HEK293 (cell line): ENCODE data around the gene HELLS.
"Not testable (repeated sequence)": the region's sequence is repeated elsewhere in the genome, so short reads cannot be mapped to it uniquely, and the experiment has no call there.

Experiments
- CTCF ChIA-PET: fragments of 350-600 bp; formaldehyde crosslinking; extraction: SDS; loops from one replicate; lab custom pipeline; 2021; ENCODE audit warnings: antibody characterized with exemption; lab: Yijun Ruan, JAX
- POLR2A ChIA-PET: fragments of 300-600 bp; formaldehyde crosslinking; extraction: SDS; loops from one replicate; lab custom pipeline; 2020; ENCODE audit warnings: antibody characterized with exemption, inconsistent platforms; lab: Yijun Ruan, JAX
- H3K27ac ChIP-seq: fragments of 200-500 bp; sonication (Bioruptor generic); 2 replicates; pipeline ENCODE4 v1.5.1; 2014; ENCODE audit warnings: low read depth, low read length, control low read depth, inconsistent platforms; ENCODE audit errors: extremely low read depth
- H3K36me3 ChIP-seq, 2 experiments: fragments of 200-500 bp in 1 of 2; sonication (Bioruptor generic) in 1 of 2; 1 replicate in 1 of 2; 2 replicates in 1 of 2; pipeline ENCODE4 v1.5.1; 2014 to 2017; ENCODE audit warnings: inconsistent platforms in 2 of 2, low read length in 2 of 2; ENCODE audit not compliant: control insufficient read depth in 2 of 2, insufficient read depth in 1 of 2
- H3K4me1 ChIP-seq: fragments of 200-500 bp; sonication (Bioruptor generic); 2 replicates; pipeline ENCODE4 v1.5.1; 2014; ENCODE audit warnings: mild to moderate bottlenecking, low read length, inconsistent platforms; ENCODE audit not compliant: control insufficient read depth, insufficient read depth
- H3K4me3 ChIP-seq: 2 replicates; pipeline ENCODE4 v1.5.1; 2011; ENCODE audit warnings: low read depth, mild to moderate bottlenecking, control low read depth, low read length, moderate library complexity
- H3K9me3 ChIP-seq: fragments of 200-500 bp; sonication (Bioruptor generic); 2 replicates; pipeline ENCODE4 v1.5.1; 2014; ENCODE audit warnings: low read depth, low read length, inconsistent platforms; ENCODE audit not compliant: control insufficient read depth, insufficient read depth
- GLI4 ChIP-seq: fragments of 450-650 bp; formaldehyde crosslinking; IDR thresholded peaks from 2 replicates; pipeline ENCODE4 v1.5.1; 2016; ENCODE audit warnings: missing biosample characterization, missing genetic modification characterization
- KLF16 ChIP-seq: fragments of 450-650 bp; formaldehyde crosslinking; IDR thresholded peaks from 2 replicates; pipeline ENCODE4 v1.5.1; 2017; ENCODE audit warnings: missing biosample characterization, missing genetic modification characterization
- TCF7L2 ChIP-seq: IDR thresholded peaks from 2 replicates; pipeline ENCODE4 v1.6.1; 2011; ENCODE audit warnings: low read depth, mild to moderate bottlenecking, inconsistent platforms, low read length, moderate library complexity, borderline replicate concordance
- WT1 ChIP-seq: fragments of 450-650 bp; formaldehyde crosslinking; IDR thresholded peaks from 2 replicates; pipeline ENCODE4 v1.5.1; 2016; ENCODE audit warnings: missing biosample characterization, missing genetic modification characterization
- YY1 ChIP-seq: fragments of 450-650 bp; formaldehyde crosslinking; IDR thresholded peaks from 2 replicates; pipeline ENCODE4 v1.5.1; 2018; ENCODE audit warnings: missing biosample characterization, missing genetic modification characterization
- ZBTB48 ChIP-seq: fragments of 450-650 bp; formaldehyde crosslinking; IDR thresholded peaks from 2 replicates; pipeline ENCODE4 v1.5.1; 2016; ENCODE audit warnings: missing biosample characterization, missing genetic modification characterization
- ZBTB8A ChIP-seq: fragments of 450-650 bp; formaldehyde crosslinking; IDR thresholded peaks from 2 replicates; pipeline ENCODE4 v1.5.1; 2016; ENCODE audit warnings: missing biosample characterization, missing genetic modification characterization
- ZFP3 ChIP-seq: fragments of 450-650 bp; formaldehyde crosslinking; IDR thresholded peaks from 2 replicates; pipeline ENCODE4 v1.5.1; 2016; ENCODE audit warnings: low read depth, missing biosample characterization, missing genetic modification characterization
- ZFP41 ChIP-seq: fragments of 450-650 bp; formaldehyde crosslinking; IDR thresholded peaks from 2 replicates; pipeline ENCODE4 v1.5.1; 2016; ENCODE audit warnings: missing biosample characterization, missing genetic modification characterization, borderline replicate concordance
- ZNF121 ChIP-seq: fragments of 450-650 bp; formaldehyde crosslinking; IDR thresholded peaks from 2 replicates; pipeline ENCODE4 v1.5.1; 2016; ENCODE audit warnings: missing biosample characterization, missing genetic modification characterization
- ZNF155 ChIP-seq: fragments of 450-650 bp; formaldehyde crosslinking; IDR thresholded peaks from 2 replicates; pipeline ENCODE4 v1.5.1; 2016; ENCODE audit warnings: missing biosample characterization, missing genetic modification characterization
- ZNF169 ChIP-seq: fragments of 450-650 bp; formaldehyde crosslinking; IDR thresholded peaks from 2 replicates; pipeline ENCODE4 v1.5.1; 2016; ENCODE audit warnings: missing biosample characterization, missing genetic modification characterization
- ZNF239 ChIP-seq: fragments of 450-650 bp; formaldehyde crosslinking; IDR thresholded peaks from 2 replicates; pipeline ENCODE4 v1.5.1; 2016; ENCODE audit warnings: missing biosample characterization, missing genetic modification characterization
- ZNF324 ChIP-seq: fragments of 450-650 bp; formaldehyde crosslinking; IDR thresholded peaks from 2 replicates; pipeline ENCODE4 v1.5.1; 2016; ENCODE audit warnings: missing biosample characterization, missing genetic modification characterization
- ZNF341 ChIP-seq: fragments of 450-650 bp; formaldehyde crosslinking; IDR thresholded peaks from 2 replicates; pipeline ENCODE4; 2016; ENCODE audit warnings: low read depth, missing biosample characterization, missing genetic modification characterization
- ZNF37A ChIP-seq: fragments of 450-650 bp; IDR thresholded peaks from 2 replicates; pipeline ENCODE4 v1.5.1; 2018; ENCODE audit warnings: missing biosample characterization, missing genetic modification characterization
- ZNF394 ChIP-seq: fragments of 450-650 bp; formaldehyde crosslinking; IDR thresholded peaks from 2 replicates; pipeline ENCODE4 v1.5.1; 2016; ENCODE audit warnings: missing biosample characterization, missing genetic modification characterization, mild to moderate bottlenecking, moderate library complexity, borderline replicate concordance
- ZNF433 ChIP-seq: fragments of 450-650 bp; formaldehyde crosslinking; IDR thresholded peaks from 2 replicates; pipeline ENCODE4 v1.5.1; 2016; ENCODE audit warnings: missing biosample characterization, missing genetic modification characterization, low read depth
- ZNF510 ChIP-seq: fragments of 450-650 bp; formaldehyde crosslinking; IDR thresholded peaks from 2 replicates; pipeline ENCODE4 v1.5.1; 2018; ENCODE audit warnings: mild to moderate bottlenecking, missing genetic modification characterization, missing biosample characterization; ENCODE audit not compliant: insufficient replicate concordance
- ZNF521 ChIP-seq: fragments of 450-650 bp; formaldehyde crosslinking; IDR thresholded peaks from 2 replicates; pipeline ENCODE4 v1.5.1; 2017; ENCODE audit warnings: missing biosample characterization, mild to moderate bottlenecking, missing genetic modification characterization
- ZNF544 ChIP-seq: fragments of 450-650 bp; formaldehyde crosslinking; IDR thresholded peaks from 2 replicates; pipeline ENCODE4 v1.5.0; 2017; ENCODE audit warnings: missing biosample characterization, missing genetic modification characterization
- ZNF549 ChIP-seq: fragments of 450-650 bp; IDR thresholded peaks from 2 replicates; pipeline ENCODE4 v1.5.1; 2018; ENCODE audit warnings: missing biosample characterization, missing genetic modification characterization, mild to moderate bottlenecking, inconsistent platforms, moderate library complexity
- ZNF561 ChIP-seq: fragments of 450-650 bp; IDR thresholded peaks from 2 replicates; pipeline ENCODE4 v1.5.1; 2018; ENCODE audit warnings: missing biosample characterization, missing genetic modification characterization, borderline replicate concordance
- ZNF677 ChIP-seq: fragments of 450-650 bp; IDR thresholded peaks from 2 replicates; pipeline ENCODE4 v1.5.0; 2018; ENCODE audit warnings: missing biosample characterization, mild to moderate bottlenecking, missing genetic modification characterization, moderate library complexity
- ZNF776 ChIP-seq: fragments of 450-650 bp; formaldehyde crosslinking; IDR thresholded peaks from 2 replicates; pipeline ENCODE4 v1.5.0; 2017; ENCODE audit warnings: missing biosample characterization, missing genetic modification characterization, borderline replicate concordance
- ZNF792 ChIP-seq: fragments of 450-650 bp; formaldehyde crosslinking; IDR thresholded peaks from 2 replicates; pipeline ENCODE4 v1.5.1; 2016; ENCODE audit warnings: missing biosample characterization, missing genetic modification characterization
- ZSCAN23 ChIP-seq: fragments of 450-650 bp; formaldehyde crosslinking; IDR thresholded peaks from 2 replicates; pipeline ENCODE4 v1.5.1; 2016; ENCODE audit warnings: missing biosample characterization, missing genetic modification characterization
- TF ChIP-seq, protein P1 (sequence below): fragments of 450-650 bp; formaldehyde crosslinking; IDR thresholded peaks from 2 replicates; pipeline ENCODE4 v1.5.1; 2017; ENCODE audit warnings: missing biosample characterization, missing genetic modification characterization
- TF ChIP-seq, protein P2 (sequence below): fragments of 450-650 bp; formaldehyde crosslinking; IDR thresholded peaks from 2 replicates; pipeline ENCODE4 v1.5.1; 2016; ENCODE audit warnings: missing biosample characterization, missing genetic modification characterization
- TF ChIP-seq, protein P3 (sequence below): fragments of 450-650 bp; formaldehyde crosslinking; IDR thresholded peaks from 2 replicates; pipeline ENCODE4 v1.5.1; 2017; ENCODE audit warnings: missing biosample characterization, missing genetic modification characterization

The HELLS gene

DNA sequence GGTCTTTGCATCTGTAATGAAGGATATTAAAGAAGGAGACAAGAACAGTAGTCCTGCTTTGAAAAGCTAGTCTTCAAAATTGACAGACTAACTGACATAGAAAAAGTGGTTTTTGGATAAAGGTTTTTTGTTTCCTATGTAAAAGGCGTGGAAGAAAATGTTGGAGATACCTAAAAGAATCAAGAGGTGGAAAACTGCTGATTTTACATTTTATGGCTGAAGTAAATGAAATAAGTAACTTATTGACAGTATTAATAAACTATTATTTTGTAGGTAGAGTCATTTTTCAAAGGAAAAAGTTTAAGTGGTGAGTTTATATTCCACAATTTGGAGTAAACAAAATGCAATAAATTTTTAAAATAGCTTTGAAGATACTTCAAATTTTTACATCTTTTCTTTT, 12.6 kb upstream of the HELLS start (continued):
- TF ChIP-seq ZNF510 (tag by site-specific recombination) (no peak), ZNF776 (tag by site-specific recombination) (no peak), ZNF341 (no peak), ZNF677 (tag by site-specific recombination) (no peak), ZNF521 (tag by site-specific recombination) (no peak)

DNA sequence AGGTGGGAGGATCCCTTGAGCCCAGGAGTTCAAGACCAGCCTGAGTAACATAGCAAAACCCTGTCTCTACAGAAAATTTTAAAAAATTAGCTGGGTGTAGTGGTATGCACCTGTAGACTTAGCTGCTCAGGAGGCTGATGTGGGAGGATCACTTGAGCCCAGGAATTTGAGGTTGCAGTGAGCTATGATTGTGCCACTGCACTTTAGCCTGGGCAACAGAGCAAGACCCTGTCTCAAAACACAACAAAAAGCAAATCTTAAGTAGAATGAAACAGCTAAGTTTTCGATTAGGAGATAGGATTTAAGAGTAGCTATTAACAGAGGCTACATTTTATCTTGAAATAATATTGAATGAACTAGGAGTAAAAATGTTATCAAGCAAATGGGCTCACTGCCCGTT, 3.3 kb upstream of the HELLS start:
- H3K4me1 ChIP-seq, H3K4me3 ChIP-seq, H3K9me3 ChIP-seq, H3K27ac ChIP-seq, POLR2A ChIA-PET, H3K36me3 ChIP-seq: not testable (repeated sequence)
- peak; percentile 83 for TF ChIP-seq ZNF121 (tag by site-specific recombination)
- CTCF ChIA-PET, result interaction anchor here (0.6 kb wide), 1 partner anchor 221 kb away, joined by 3 read pairs; no protein-coding TSS in a partner anchor

DNA sequence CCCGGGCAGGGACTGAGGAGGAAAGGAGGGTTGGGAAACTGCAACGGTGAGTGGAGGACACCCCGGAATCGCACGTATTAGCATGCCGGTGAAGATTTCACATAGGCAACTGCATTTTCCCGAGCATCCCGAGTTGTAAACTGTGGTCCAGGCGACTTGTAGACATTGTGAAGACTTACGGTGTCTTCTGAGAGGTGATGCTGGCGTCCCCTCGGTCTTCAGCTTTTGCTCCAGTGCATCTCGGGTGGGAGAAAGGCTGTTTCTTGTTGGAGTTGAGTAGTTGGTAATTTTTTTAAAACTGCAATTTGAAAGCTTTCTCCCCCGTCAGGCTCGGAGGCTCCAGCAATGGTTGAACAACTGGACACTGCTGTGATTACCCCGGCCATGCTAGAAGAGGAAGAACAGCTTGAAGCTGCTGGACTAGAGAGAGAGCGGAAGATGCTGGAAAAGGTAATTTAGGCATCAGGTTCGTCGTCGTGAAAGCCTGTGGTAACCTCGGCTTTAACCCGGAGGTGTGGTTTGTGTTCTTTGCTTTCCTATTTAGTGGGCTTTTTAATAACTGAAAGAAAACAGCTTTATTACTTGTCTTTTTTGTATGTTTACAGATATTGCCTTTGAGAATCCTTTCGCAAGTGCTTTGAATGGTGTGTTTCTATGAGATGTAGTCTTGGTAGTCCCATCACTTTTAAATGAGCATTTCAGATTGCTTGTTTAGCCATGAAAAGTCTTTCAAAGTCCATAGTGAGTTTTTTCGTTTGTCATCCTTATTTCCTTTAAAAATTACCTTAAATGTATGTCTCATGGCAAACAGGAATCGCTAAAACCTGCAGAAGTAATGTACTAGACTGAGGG, 687 bp downstream of the HELLS start:
- H3K4me3 ChIP-seq, result peak overlapping the region; percentile 99
- CTCF ChIA-PET, result interaction anchor here (0.6 kb wide), 1 partner anchor 19 kb away, joined by 3 read pairs; no protein-coding TSS in a partner anchor
- peaks cover 18% of the 10 kb centered on the region for H3K4me1 ChIP-seq
- POLR2A ChIA-PET, result interaction anchor here (0.8 to 2.1 kb wide), 11 partner anchors 9 to 144 kb away, joined by 3 to 8 read pairs (median 3); partner anchors contain the start of gene TBC1D12
- H3K9me3 ChIP-seq, result no peaks in the 10 kb centered on the region
- peak overlapping the region; percentile 95 for H3K27ac ChIP-seq
- peaks cover 17 to 20% of the 10 kb centered on the region in 2 experiments for H3K36me3 ChIP-seq
- TF ChIP-seq YY1 (tag by site-specific recombination) (0 out of 2 replicates have a peak, but pooled peaks have one; percentile 10), ZNF544 (tag by site-specific recombination) (no peak), ZFP3 (tag by site-specific recombination) (no peak), ZFP41 (tag by site-specific recombination) (no peak), ZNF37A (tag by site-specific recombination) (no peak), ZSCAN23 (tag by site-specific recombination) (no peak; the same call in 1 of the 2 replicates), ZBTB48 (tag by site-specific recombination) (0 out of 2 replicates have a peak, but pooled peaks have one; percentile 25), ZNF324 (tag by site-specific recombination) (peak; percentile 23; the same call in 1 of the 2 replicates), ZNF549 (tag by site-specific recombination) (no peak), ZNF239 (tag by site-specific recombination) (no peak), ZNF792 (tag by site-specific recombination) (no peak), ZNF155 (tag by site-specific recombination) (no peak), WT1 (tag by site-specific recombination) (no peak), TCF7L2 (no peak), ZNF433 (tag by site-specific recombination) (no peak), GLI4 (no peak), ZNF394 (tag by site-specific recombination) (0 out of 2 replicates have a peak, but pooled peaks have one; percentile 5), KLF16 (tag by site-specific recombination) (no peak), ZNF169 (tag by site-specific recombination) (no peak), ZNF561 (tag by site-specific recombination) (no peak), ZBTB8A (tag by site-specific recombination) (no peak)
- TF ChIP-seq, protein P1, sequence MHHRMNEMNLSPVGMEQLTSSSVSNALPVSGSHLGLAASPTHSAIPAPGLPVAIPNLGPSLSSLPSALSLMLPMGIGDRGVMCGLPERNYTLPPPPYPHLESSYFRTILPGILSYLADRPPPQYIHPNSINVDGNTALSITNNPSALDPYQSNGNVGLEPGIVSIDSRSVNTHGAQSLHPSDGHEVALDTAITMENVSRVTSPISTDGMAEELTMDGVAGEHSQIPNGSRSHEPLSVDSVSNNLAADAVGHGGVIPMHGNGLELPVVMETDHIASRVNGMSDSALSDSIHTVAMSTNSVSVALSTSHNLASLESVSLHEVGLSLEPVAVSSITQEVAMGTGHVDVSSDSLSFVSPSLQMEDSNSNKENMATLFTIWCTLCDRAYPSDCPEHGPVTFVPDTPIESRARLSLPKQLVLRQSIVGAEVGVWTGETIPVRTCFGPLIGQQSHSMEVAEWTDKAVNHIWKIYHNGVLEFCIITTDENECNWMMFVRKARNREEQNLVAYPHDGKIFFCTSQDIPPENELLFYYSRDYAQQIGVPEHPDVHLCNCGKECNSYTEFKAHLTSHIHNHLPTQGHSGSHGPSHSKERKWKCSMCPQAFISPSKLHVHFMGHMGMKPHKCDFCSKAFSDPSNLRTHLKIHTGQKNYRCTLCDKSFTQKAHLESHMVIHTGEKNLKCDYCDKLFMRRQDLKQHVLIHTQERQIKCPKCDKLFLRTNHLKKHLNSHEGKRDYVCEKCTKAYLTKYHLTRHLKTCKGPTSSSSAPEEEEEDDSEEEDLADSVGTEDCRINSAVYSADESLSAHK (tag by site-specific recombination), result no peak
- TF ChIP-seq, protein P2, sequence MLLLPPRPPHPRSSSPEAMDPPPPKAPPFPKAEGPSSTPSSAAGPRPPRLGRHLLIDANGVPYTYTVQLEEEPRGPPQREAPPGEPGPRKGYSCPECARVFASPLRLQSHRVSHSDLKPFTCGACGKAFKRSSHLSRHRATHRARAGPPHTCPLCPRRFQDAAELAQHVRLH (tag by site-specific recombination), result no peak
- TF ChIP-seq, protein P3, sequence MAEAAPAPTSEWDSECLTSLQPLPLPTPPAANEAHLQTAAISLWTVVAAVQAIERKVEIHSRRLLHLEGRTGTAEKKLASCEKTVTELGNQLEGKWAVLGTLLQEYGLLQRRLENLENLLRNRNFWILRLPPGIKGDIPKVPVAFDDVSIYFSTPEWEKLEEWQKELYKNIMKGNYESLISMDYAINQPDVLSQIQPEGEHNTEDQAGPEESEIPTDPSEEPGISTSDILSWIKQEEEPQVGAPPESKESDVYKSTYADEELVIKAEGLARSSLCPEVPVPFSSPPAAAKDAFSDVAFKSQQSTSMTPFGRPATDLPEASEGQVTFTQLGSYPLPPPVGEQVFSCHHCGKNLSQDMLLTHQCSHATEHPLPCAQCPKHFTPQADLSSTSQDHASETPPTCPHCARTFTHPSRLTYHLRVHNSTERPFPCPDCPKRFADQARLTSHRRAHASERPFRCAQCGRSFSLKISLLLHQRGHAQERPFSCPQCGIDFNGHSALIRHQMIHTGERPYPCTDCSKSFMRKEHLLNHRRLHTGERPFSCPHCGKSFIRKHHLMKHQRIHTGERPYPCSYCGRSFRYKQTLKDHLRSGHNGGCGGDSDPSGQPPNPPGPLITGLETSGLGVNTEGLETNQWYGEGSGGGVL (tag by site-specific recombination), result no peak
